RWPE2 (cell line): Measurements from ENCODE around the gene RINT1.

Experiments
- ATAC-seq: fragments of 200-7000 bp; cut with Tn5 transposase; 3 replicates; pipeline ENCODE4 v1.9.1; 2021; ENCODE audit warnings: low read depth
- DNase-seq: peaks from one replicate; pipeline ENCODE4 v3.0.0-alpha.2; 2020; ENCODE audit warnings: low spot score
- H3K27ac ChIP-seq: fragments of 450-650 bp; 2 replicates; pipeline ENCODE4 v1.5.1; 2017; ENCODE audit warnings: mild to moderate bottlenecking; ENCODE audit not compliant: poor library complexity, severe bottlenecking
- H3K27me3 ChIP-seq: fragments of 250-450 bp; sonication (Bioruptor Pico); 2 replicates; pipeline ENCODE4 v1.5.1; 2021; ENCODE audit warnings: mild to moderate bottlenecking, moderate library complexity; ENCODE audit not compliant: insufficient read depth, poor library complexity, severe bottlenecking
- H3K36me3 ChIP-seq: fragments of 250-450 bp; sonication (Bioruptor Pico); 2 replicates; pipeline ENCODE4 v1.5.1; 2020; ENCODE audit warnings: low read depth, mild to moderate bottlenecking, moderate library complexity
- H3K4me1 ChIP-seq: fragments of 250-450 bp; sonication (Bioruptor Pico); 2 replicates; pipeline ENCODE4 v1.5.1; 2021; ENCODE audit warnings: mild to moderate bottlenecking, moderate library complexity; ENCODE audit not compliant: insufficient read depth, poor library complexity, severe bottlenecking
- H3K4me3 ChIP-seq: fragments of 250-450 bp; sonication (Bioruptor Pico); 2 replicates; pipeline ENCODE4 v1.5.1; 2021; ENCODE audit warnings: mild to moderate bottlenecking, moderate library complexity; ENCODE audit not compliant: severe bottlenecking
- H3K9me3 ChIP-seq: fragments of 250-450 bp; sonication (Bioruptor Pico); 2 replicates; pipeline ENCODE4 v1.5.1; 2021; ENCODE audit warnings: mild to moderate bottlenecking, moderate library complexity; ENCODE audit not compliant: severe bottlenecking
- CTCF ChIP-seq: fragments of 450-650 bp; IDR thresholded peaks from one replicate; pipeline ENCODE4 v1.5.1; 2017; ENCODE audit warnings: mild to moderate bottlenecking, moderate library complexity; ENCODE audit not compliant: poor library complexity, severe bottlenecking

The RINT1 gene

GRCh38 chr7:105587909-105588635, 56.1 kb downstream of the RINT1 start:
- ATAC-seq (no peak), DNase-seq (no peak)
- no peaks in the 10 kb centered on the region for H3K36me3 ChIP-seq
- H3K27ac ChIP-seq = no peak overlapping the region
- H3K4me3 ChIP-seq = no peak overlapping the region
- H3K27me3 ChIP-seq = no peaks in the 10 kb centered on the region
- H3K4me1 ChIP-seq = no peaks in the 10 kb centered on the region
- no peak for TF ChIP-seq CTCF
- H3K9me3 ChIP-seq = peaks cover 3% of the 10 kb centered on the region

GRCh38 chr7:105589356-105590077, 57.5 kb downstream of the RINT1 start:
- TF ChIP-seq CTCF = peak; percentile 78
- DNase-seq (no peak), ATAC-seq (peak; percentile 98)
- no peak overlapping the region for H3K4me3 ChIP-seq
- H3K9me3 ChIP-seq = no peaks in the 10 kb centered on the region
- H3K36me3 ChIP-seq = no peaks in the 10 kb centered on the region
- H3K4me1 ChIP-seq = no peaks in the 10 kb centered on the region
- H3K27ac ChIP-seq = no peak overlapping the region
- no peaks in the 10 kb centered on the region for H3K27me3 ChIP-seq

GRCh38 chr7:105590793-105591192, 58.8 kb downstream of the RINT1 start:
- DNase-seq (no peak), ATAC-seq (no peak)
- no peaks in the 10 kb centered on the region for H3K36me3 ChIP-seq
- H3K27ac ChIP-seq = no peak overlapping the region
- H3K4me1 ChIP-seq = no peaks in the 10 kb centered on the region
- H3K4me3 ChIP-seq = no peak overlapping the region
- no peaks in the 10 kb centered on the region for H3K9me3 ChIP-seq
- no peaks in the 10 kb centered on the region for H3K27me3 ChIP-seq
- TF ChIP-seq CTCF = no peak

GRCh38 chr7:105591522-105591921, 59.5 kb downstream of the RINT1 start:
- TF ChIP-seq CTCF = no peak
- Histone ChIP-seq H3K27ac (no peak overlapping the region), H3K4me1 (no peaks in the 10 kb centered on the region), H3K9me3 (no peaks in the 10 kb centered on the region), H3K36me3 (no peaks in the 10 kb centered on the region), H3K4me3 (no peak overlapping the region), H3K27me3 (no peaks in the 10 kb centered on the region)
- ATAC-seq (no peak), DNase-seq (no peak)

- no peak for DNase-seq
- Histone ChIP-seq H3K4me3 (no peak overlapping the region), H3K27ac (no peak overlapping the region), H3K27me3 (no peaks in the 10 kb centered on the region), H3K4me1 (no peaks in the 10 kb centered on the region), H3K36me3 (no peaks in the 10 kb centered on the region), H3K9me3 (no peaks in the 10 kb centered on the region)
- TF ChIP-seq CTCF = no peak
- ATAC-seq = no peak
Observed at GRCh38 chr7:105594034-105594433, 62.0 kb downstream of the RINT1 start.
